NB4 (cell line): Measurements from ENCODE around the gene PHB1.

Experiments used
- CTCF ChIP-seq: IDR thresholded peaks from one replicate; pipeline ENCODE4 v1.5.1; 2012; ENCODE audit warnings: low read depth, low read length
- MYC ChIP-seq: IDR thresholded peaks from 2 replicates; pipeline ENCODE4 v1.6.1; 2011; ENCODE audit warnings: low read depth, low read length
- TF ChIP-seq, protein P1 (sequence below): IDR thresholded peaks from 2 replicates; pipeline ENCODE4 v1.6.1; 2011; ENCODE audit warnings: low read depth, low read length

DNA sequence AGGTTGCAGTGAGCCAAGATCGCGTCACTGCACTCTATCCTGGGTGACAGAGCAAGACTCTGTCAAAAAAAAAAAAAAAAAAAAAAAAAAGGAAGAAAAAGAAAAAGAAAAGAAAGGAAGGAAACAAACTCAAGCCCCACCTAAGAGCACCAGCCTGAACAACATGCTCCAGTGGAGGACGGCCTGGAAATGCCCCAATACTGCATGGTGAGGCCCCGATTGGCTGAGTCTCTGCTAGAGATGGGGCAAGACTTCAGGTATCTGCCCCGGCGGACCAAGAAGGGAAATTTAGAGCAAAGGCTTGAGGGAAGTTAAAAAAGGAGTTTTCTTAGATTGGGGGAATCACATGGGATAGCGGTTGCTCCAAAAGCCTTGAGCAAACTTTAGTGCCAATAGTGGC lies 42.3 kb downstream of the PHB1 start:
- TF ChIP-seq, protein P1, sequence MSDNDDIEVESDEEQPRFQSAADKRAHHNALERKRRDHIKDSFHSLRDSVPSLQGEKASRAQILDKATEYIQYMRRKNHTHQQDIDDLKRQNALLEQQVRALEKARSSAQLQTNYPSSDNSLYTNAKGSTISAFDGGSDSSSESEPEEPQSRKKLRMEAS = no peak
- TF ChIP-seq CTCF = no peak
- no peak for TF ChIP-seq MYC
